GM19328 (cell line): ENCODE data around the gene HSPA4.

Experiments
- ATAC-seq: cut with Tn5 transposase; IDR thresholded peaks from one replicate; pipeline ENCODE4 v1.9.1; 2021; ENCODE audit warnings: mild to moderate bottlenecking, moderate library complexity; ENCODE audit not compliant: unreplicated experiment

The HSPA4 gene

GRCh38 chr5:133154274-133155075 is 102.7 kb downstream of the HSPA4 start:
- no peak for ATAC-seq

- ATAC-seq: no peak
These were observed 103.6 kb downstream of the HSPA4 start for GRCh38 chr5:133155326-133155969.
